Measurements from ENCODE around the gene PAFAH1B2.

PAFAH1B2 gene

GRCh38 chr11:117222991-117223740, 79.1 kb downstream of the PAFAH1B2 start:
- DNase-seq = no peak

DNA sequence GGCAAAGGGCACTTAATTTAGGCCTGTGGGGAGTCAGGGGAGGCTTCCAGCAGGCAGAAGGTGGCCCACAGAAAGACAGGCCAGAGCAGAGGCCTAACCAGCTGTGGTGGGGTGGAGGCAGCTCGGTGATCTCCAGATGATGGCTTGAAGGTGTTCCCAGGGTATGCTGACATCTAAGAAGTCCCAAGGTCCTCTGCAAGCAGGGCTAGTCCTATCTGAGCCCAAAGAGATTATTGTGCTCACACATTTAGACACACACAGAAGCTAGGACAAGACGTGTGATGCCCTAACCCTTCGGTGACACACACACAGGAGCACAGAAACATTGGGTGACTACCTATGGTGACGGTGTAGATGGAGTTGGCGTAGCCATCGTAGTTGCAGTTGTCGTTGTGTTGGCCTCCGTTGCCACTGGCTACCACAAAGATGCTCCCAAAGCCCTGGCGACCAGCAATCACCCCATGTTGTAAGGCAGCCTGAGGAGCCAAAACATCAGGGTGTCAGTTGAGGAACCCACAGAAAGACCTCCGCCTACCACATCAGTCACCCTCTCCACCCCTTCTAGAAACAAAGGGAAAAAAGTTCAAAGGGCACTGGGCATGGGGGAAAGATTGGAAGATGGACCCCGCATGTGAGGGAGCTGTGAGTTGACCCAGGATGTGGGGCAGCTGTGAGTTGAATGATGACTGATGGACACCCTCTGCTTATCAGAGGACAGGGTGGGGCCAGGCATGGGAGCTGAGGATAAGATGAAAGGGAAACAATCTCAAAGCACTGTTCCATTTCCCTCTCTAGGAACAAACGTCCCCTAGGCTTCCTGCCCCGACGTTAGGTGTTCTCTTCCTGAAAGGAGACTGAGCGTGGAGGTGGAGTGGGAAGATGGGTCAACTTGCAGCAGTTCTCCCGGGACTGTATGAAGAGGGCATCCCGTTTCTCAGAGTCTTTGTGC, 79.9 kb downstream of the PAFAH1B2 start:
- DNase-seq = no peak

DNA sequence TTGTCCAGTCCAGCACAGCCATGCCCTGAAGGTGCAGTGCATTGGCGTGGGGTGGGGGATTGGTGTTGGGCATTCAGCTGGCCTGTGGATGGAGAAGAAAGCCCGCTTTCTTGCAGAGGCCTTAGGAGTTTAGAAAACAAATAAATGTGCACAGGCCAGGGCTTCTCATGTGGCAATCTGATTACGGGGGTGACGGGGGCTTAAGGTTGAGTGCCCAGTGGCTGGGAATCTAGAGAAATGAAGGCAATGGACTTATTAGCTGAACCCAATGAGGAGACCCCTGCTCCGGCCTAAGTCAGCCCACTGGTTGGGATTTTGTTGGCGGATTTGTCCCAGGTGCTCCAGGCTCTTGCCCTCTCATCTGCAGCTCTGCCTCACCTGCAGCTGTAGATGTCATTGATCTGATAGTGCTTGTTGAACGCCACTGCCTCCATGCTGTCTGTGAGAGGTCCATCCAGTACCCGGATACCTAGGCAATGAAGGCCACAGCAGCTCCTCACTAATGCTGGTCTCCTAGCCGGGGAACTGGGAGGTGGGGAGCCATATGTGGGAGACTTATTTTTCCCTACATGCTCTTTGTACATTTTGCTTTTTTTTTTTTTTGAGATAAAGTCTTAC, 81.6 kb downstream of the PAFAH1B2 start:
- no peak for DNase-seq

Measured in activated CD4-positive, alpha-beta T cell treated with anti-CD3 and anti-CD28 coated beads, Interleukin-2, amount 50 U/mL, for 1 hour (primary cell).